ENCODE measurements around the gene STAMBPL1.
"Not testable (repeated sequence)": the region's sequence is repeated elsewhere in the genome, so short reads cannot be mapped to it uniquely, and the experiment has no call there.

- TF ChIP-seq YY1 (IDR thresholded peaks at IDR 0.05; ENCODE audit: insufficient read depth, insufficient read length); ZNF274 (IDR thresholded peaks at IDR 0.05; ENCODE audit: low read depth, low read length); SUZ12 (IDR thresholded peaks at IDR 0.05; ENCODE audit: extremely low read depth, insufficient read depth, insufficient read length): not testable (repeated sequence)
Observed at GRCh38 chr10:88932029-88932428, 52.0 kb downstream of the STAMBPL1 start.

Data from NT2/D1 (cell line).